OCI-LY7 (cell line): Measurements from ENCODE around the gene ABHD8.

Source experiments
- EZH2phosphoT487 ChIP-seq: fragments of 200-600 bp; sonication (generic); IDR thresholded peaks from 2 replicates; pipeline ENCODE4 v1.6.1; 2018; ENCODE audit warnings: low read depth, borderline replicate concordance, mild to moderate bottlenecking, mixed run types, antibody characterized with exemption, low read length, moderate library complexity, mixed read lengths
- TF ChIP-seq, protein P1 (sequence below): fragments of 200-600 bp; sonication (generic); conservative IDR thresholded peaks from 2 replicates; pipeline ENCODE4 v1.5.1; 2014; ENCODE audit warnings: mild to moderate bottlenecking, antibody characterized with exemption, low read length, moderate library complexity, mixed read lengths

DNA sequence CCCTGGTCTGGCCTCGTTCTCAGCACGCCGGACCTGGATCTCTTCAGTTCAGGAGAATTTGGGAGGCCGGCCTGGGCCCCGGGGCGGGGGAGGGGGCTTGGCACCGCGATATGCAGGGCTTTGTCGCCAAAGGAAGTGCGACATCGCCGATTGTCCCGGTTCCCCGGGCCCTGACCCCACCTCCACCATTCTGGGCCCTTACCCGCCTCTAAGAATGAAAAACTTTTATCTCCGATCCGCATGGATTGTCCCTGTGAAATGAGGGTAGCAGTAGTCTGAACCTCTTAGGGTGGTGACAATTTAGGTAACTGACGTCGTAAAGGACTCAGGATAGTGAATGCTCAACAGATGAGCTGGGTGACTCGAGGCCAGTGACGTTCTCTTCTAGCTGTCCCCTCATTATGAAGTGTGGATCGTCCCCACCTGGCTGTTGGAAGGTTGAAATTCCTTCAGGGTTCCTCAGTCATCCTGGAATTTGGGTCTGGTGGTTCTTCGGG lies 6.8 kb upstream of the ABHD8 start:
- TF ChIP-seq, protein P1, sequence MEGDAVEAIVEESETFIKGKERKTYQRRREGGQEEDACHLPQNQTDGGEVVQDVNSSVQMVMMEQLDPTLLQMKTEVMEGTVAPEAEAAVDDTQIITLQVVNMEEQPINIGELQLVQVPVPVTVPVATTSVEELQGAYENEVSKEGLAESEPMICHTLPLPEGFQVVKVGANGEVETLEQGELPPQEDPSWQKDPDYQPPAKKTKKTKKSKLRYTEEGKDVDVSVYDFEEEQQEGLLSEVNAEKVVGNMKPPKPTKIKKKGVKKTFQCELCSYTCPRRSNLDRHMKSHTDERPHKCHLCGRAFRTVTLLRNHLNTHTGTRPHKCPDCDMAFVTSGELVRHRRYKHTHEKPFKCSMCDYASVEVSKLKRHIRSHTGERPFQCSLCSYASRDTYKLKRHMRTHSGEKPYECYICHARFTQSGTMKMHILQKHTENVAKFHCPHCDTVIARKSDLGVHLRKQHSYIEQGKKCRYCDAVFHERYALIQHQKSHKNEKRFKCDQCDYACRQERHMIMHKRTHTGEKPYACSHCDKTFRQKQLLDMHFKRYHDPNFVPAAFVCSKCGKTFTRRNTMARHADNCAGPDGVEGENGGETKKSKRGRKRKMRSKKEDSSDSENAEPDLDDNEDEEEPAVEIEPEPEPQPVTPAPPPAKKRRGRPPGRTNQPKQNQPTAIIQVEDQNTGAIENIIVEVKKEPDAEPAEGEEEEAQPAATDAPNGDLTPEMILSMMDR, result no peak
- no peak for TF ChIP-seq EZH2phosphoT487
